ENCODE results near the gene PHKB. TPM values are rescaled to one million over a fixed set of nuclear protein-coding genes. Genes with fewer than 3 reads are reported as not detected.

The PHKB gene
- total and polyA plus RNA-seq, 2 donors (not counting 3 experiments of a cell fraction or from before 2014, with no cell fraction given): 30.1 to 61.0 TPM

DNA sequence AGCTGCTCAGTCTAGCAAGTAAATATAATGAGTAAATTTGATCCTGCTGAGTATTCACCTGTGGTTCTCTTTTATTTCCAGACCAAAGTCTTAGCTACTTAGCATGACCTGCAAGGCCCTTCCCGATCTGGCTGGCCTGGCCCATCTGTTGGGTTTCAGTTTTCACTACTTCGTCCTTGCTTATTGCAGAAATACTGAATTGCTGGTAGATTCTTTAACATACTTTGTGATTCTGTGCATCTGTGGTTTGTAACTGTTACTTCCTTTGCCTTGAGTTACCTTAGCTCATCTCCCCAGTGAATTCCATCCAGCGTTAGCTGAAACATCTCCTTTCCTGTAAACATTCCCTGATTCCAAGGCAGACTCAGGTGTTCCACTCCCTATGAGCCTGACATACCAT is 131.1 kb downstream of the PHKB start:
- Histone ChIP-seq H3K36me3 (ENCODE audit: control insufficient read depth in 2 of 2, extremely low read depth in 1 of 2, insufficient read depth in 2 of 2, low read length in 2 of 2) (peaks cover 6% of the 10 kb centered on the region in 2 experiments), H3K4me1 (ENCODE audit: control insufficient read depth, extremely low read depth, insufficient read depth, low read length) (no peaks in the 10 kb centered on the region), H3K27ac (ENCODE audit: insufficient read depth, low read depth, low read length) (no peak overlapping the region), H4K20me1 (replicated peaks; ENCODE audit: control insufficient read depth, extremely low read depth, insufficient read depth, low read length) (no peaks in the 10 kb centered on the region), H3K9ac (replicated peaks; ENCODE audit: extremely low read depth, insufficient read depth, low read length) (no peak overlapping the region), H3K9me1 (replicated peaks; ENCODE audit: control insufficient read depth, extremely low read depth, insufficient read depth, low read length) (no peaks in the 10 kb centered on the region), H2AFZ (ENCODE audit: low read depth, low read length) (no peak overlapping the region), H3K4me3 (replicated peaks in 1 of 3; ENCODE audit: insufficient read depth in 1 of 3, low read depth in 1 of 3, low read length in 3 of 3) (no peak overlapping the region), H3K27me3 (ENCODE audit: control insufficient read depth in 2 of 2, insufficient read depth in 2 of 2, low read length in 2 of 2) (no peaks in the 10 kb centered on the region), H3K9me3 (replicated peaks; ENCODE audit: control insufficient read depth, insufficient read depth, low read length) (no peaks in the 10 kb centered on the region), H3K4me2 (ENCODE audit: insufficient read depth, low read length) (no peak overlapping the region), H3K79me2 (ENCODE audit: control insufficient read depth, insufficient read depth, low read length) (no peaks in the 10 kb centered on the region)
- ChIA-PET POLR2A (no interaction called here), CTCF (no interaction called here)
- DNase-seq (ENCODE audit: low read depth, low spot score) (no peak), FAIRE-seq (no peak)
- intact Hi-C loops (cut with micrococcal nuclease): no loop called here
- TF ChIP-seq, protein P1, sequence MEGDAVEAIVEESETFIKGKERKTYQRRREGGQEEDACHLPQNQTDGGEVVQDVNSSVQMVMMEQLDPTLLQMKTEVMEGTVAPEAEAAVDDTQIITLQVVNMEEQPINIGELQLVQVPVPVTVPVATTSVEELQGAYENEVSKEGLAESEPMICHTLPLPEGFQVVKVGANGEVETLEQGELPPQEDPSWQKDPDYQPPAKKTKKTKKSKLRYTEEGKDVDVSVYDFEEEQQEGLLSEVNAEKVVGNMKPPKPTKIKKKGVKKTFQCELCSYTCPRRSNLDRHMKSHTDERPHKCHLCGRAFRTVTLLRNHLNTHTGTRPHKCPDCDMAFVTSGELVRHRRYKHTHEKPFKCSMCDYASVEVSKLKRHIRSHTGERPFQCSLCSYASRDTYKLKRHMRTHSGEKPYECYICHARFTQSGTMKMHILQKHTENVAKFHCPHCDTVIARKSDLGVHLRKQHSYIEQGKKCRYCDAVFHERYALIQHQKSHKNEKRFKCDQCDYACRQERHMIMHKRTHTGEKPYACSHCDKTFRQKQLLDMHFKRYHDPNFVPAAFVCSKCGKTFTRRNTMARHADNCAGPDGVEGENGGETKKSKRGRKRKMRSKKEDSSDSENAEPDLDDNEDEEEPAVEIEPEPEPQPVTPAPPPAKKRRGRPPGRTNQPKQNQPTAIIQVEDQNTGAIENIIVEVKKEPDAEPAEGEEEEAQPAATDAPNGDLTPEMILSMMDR (IDR thresholded peaks at IDR 0.05; ENCODE audit: extremely low read depth in 1 of 2, insufficient read depth in 1 of 2, low read depth in 1 of 2, low read length in 2 of 2): no peak
- TF ChIP-seq POLR2A (IDR thresholded peaks at IDR 0.05; ENCODE audit: low read depth, low read length) (no peak), MYC (IDR thresholded peaks at IDR 0.05; ENCODE audit: low read depth, low read length) (no peak), JUN (IDR thresholded peaks at IDR 0.05; ENCODE audit: borderline replicate concordance, insufficient read depth, insufficient read length, low read depth) (no peak), POLR2AphosphoS5 (IDR thresholded peaks at IDR 0.05; ENCODE audit: insufficient read depth, low read depth, low read length) (no peak), GATA2 (IDR thresholded peaks at IDR 0.05; ENCODE audit: insufficient read depth, insufficient read length, low read depth, low read length) (no peak), EZH2 (IDR thresholded peaks at IDR 0.05; ENCODE audit: borderline replicate concordance, low read depth, low read length, severe bottlenecking) (no peak), FOS (IDR thresholded peaks at IDR 0.05; ENCODE audit: borderline replicate concordance, insufficient read depth, low read length) (no peak)
- TF ChIP-seq, protein P2, sequence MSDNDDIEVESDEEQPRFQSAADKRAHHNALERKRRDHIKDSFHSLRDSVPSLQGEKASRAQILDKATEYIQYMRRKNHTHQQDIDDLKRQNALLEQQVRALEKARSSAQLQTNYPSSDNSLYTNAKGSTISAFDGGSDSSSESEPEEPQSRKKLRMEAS (IDR thresholded peaks at IDR 0.05; ENCODE audit: insufficient read depth, insufficient read length): no peak
- BruUV-seq (replicated peaks): no TSS peak
- dilution Hi-C loops (cut with MboI; ENCODE audit: extremely low pct_ligation_motif_present, low sequenced_read_pairs): no loop called here

Data from endothelial cell of umbilical vein (primary cell).